Uterus (tissue), 4 donors: Measurements from ENCODE around the gene DNAJB8. TPM values are rescaled to one million over a fixed set of nuclear protein-coding genes. Genes with fewer than 3 reads are reported as not detected.

Source experiments
- DNase-seq, 2 donors: peaks; one replicate each; pipeline ENCODE4 v3.0.0-alpha.2; 2019 to 2020
- H3K27ac ChIP-seq, 2 donors: fragments of 200-600 bp; sonication (generic); 1 replicate in 1 of 2; 2 replicates in 1 of 2; pipeline ENCODE4 v1.5.1; 2016 to 2018
- H3K27me3 ChIP-seq, 2 donors: fragments of 200-600 bp; sonication (generic); one replicate each; pipeline ENCODE4 v1.5.1; 2018 to 2019; ENCODE audit warnings: control low read depth in 1 of 2
- H3K36me3 ChIP-seq, 2 donors: fragments of 200-600 bp; sonication (generic); one replicate each; pipeline ENCODE4 v1.5.1; 2019; ENCODE audit warnings: control low read depth in 1 of 2
- H3K4me1 ChIP-seq, 2 donors: fragments of 200-600 bp; sonication (generic); one replicate each; pipeline ENCODE4 v1.5.1; 2018 to 2019; ENCODE audit warnings: control low read depth in 1 of 2
- H3K4me3 ChIP-seq, 2 donors: fragments of 200-600 bp; sonication (generic); 1 replicate in 1 of 2; 2 replicates in 1 of 2; pipeline ENCODE4 v1.5.1; 2018 to 2019; ENCODE audit warnings: mild to moderate bottlenecking in 1 of 2
- H3K9me3 ChIP-seq, 2 donors: fragments of 200-600 bp; sonication (generic); one replicate each; pipeline ENCODE4 v1.5.1; 2019; ENCODE audit warnings: control low read depth in 1 of 2
- POLR2A ChIP-seq, 2 donors: fragments of 450-650 bp; IDR thresholded peaks; one replicate each; pipeline ENCODE4 v1.6.1; 2016; ENCODE audit warnings: antibody characterized with exemption in 2 of 2, mild to moderate bottlenecking in 1 of 2, moderate library complexity in 1 of 2
- intact Hi-C: fragments of 100-400 bp; cut with DNase I; formaldehyde crosslinking; loops from one replicate; pipeline ENCODE4 v1.15.1; 2023; ENCODE audit warnings: low total_unique reads
- total RNA-seq, 4 donors: library from RNA; depleted of rRNA in 3 of 4; stranded (reverse); fragments of >200 nt in 3 of 4; gene quantifications; one replicate each; pipeline versions ENCODE4 v1.1.0 to v1.2.4, GENCODE V29; 2014 to 2023
- TF ChIP-seq, protein P1 (sequence below), 4 experiments: fragments of 200-600 bp in 2 of 4; fragments of 450-650 bp in 2 of 4; sonication (generic) in 2 of 4; IDR thresholded peaks; one replicate each; pipeline ENCODE4 v1.5.1; 2016 to 2019; ENCODE audit warnings: antibody characterized with exemption in 4 of 4, mild to moderate bottlenecking in 2 of 4, moderate library complexity in 1 of 4
- donor health status: DM: yes; HTN: yes; CAD: no.

Gene DNAJB8
- total RNA-seq, 4 donors from 2014 or later: not detected

DNA sequence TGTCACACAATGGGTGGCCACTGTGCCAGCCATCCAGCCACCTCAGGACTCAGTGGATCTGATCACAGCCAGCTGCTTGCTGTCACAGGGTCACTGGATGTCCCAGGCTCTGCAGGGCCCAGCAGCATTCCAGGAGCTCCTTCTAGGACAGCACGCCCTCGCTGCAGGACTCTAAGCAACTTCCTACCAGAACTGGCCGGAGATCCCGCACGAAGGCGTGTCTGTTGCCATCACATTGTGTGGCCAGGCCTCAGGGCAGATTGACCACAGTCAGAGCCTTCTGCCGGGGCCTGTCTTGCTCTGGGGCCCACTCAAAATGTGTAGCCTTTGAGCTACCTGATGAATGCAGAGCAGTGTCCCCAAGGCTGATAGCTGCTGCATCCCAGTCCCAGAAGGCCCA is 24.6 kb downstream of the DNAJB8 start:
- Histone ChIP-seq H3K36me3 (no peaks in the 10 kb centered on the region), H3K4me1 (no peaks in the 10 kb centered on the region), H3K27ac (no peak overlapping the region), H3K9me3 (no peaks in the 10 kb centered on the region), H3K4me3 (no peak overlapping the region), H3K27me3 (no peaks in the 10 kb centered on the region)
- TF ChIP-seq, protein P1, sequence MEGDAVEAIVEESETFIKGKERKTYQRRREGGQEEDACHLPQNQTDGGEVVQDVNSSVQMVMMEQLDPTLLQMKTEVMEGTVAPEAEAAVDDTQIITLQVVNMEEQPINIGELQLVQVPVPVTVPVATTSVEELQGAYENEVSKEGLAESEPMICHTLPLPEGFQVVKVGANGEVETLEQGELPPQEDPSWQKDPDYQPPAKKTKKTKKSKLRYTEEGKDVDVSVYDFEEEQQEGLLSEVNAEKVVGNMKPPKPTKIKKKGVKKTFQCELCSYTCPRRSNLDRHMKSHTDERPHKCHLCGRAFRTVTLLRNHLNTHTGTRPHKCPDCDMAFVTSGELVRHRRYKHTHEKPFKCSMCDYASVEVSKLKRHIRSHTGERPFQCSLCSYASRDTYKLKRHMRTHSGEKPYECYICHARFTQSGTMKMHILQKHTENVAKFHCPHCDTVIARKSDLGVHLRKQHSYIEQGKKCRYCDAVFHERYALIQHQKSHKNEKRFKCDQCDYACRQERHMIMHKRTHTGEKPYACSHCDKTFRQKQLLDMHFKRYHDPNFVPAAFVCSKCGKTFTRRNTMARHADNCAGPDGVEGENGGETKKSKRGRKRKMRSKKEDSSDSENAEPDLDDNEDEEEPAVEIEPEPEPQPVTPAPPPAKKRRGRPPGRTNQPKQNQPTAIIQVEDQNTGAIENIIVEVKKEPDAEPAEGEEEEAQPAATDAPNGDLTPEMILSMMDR (IDR thresholded peaks at IDR 0.05): no peak
- no peak for DNase-seq
- intact Hi-C loops: no loop called here

DNA sequence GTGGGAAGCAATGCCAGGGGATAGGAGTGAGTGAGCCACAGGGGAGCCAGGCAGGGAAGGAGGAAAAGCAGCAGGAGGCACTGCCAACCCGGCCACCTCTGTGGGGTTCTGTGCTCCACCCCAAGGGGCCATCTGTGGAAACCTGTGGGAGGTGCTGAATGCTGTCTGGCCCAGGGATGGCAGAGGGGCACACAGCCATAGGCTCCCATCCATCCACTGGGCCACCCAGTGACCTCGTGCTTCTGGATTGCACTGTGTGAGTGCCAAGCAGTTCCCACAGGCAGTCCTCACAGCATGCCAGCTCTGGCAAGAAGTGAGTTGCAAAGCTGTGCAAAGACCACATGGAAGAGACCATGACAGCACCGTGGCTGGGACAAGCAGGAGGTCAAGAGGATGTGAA is 27.5 kb downstream of the DNAJB8 start:
- TF ChIP-seq, protein P1 (IDR thresholded peaks at IDR 0.05): no peak
- TF ChIP-seq POLR2A (IDR thresholded peaks at IDR 0.05): no peak
- Histone ChIP-seq H3K27ac (no peak overlapping the region), H3K4me3 (no peak overlapping the region), H3K9me3 (no peaks in the 10 kb centered on the region), H3K4me1 (no peaks in the 10 kb centered on the region), H3K27me3 (no peaks in the 10 kb centered on the region), H3K36me3 (no peaks in the 10 kb centered on the region)
- intact Hi-C loops: no loop called here
- DNase-seq: no peak

DNA sequence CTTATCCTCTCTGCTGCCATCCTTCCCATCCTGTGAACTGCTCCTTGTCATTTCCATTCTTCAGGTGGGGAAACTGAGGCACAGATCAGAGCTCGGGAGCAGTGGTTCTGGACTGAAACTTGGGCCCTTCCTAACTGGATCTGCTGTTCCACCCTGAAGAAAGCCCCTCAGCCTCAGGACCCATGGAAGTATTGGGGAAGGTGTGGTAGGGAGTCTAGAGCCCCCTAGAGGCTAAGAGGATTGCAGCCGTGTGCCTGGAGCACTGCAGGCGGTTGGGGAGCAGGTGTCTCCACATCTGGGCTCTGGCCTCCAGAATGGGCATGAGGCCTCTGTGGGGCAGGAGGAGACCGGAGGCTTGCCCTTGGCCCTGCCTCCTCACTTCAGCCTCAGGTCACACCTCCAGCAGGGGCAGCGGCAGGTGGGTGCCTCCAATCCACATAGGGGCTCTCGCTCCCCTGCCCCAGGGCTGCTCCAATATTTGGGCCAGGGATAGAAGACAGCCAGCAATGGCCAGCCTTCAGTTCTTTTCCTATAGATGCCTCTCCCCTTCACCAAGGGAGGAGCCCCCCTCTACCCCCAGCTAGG is 28.1 kb downstream of the DNAJB8 start:
- no peaks in the 10 kb centered on the region for H3K9me3 ChIP-seq
- TF ChIP-seq, protein P1 (IDR thresholded peaks at IDR 0.05): no peak
- no peak for TF ChIP-seq POLR2A (IDR thresholded peaks at IDR 0.05)
- H3K27ac ChIP-seq: no peak overlapping the region
- no peaks in the 10 kb centered on the region for H3K36me3 ChIP-seq
- H3K4me1 ChIP-seq: no peaks in the 10 kb centered on the region
- intact Hi-C loops: no loop called here
- no peak overlapping the region for H3K4me3 ChIP-seq
- no peaks in the 10 kb centered on the region for H3K27me3 ChIP-seq
- DNase-seq: no peak

DNA sequence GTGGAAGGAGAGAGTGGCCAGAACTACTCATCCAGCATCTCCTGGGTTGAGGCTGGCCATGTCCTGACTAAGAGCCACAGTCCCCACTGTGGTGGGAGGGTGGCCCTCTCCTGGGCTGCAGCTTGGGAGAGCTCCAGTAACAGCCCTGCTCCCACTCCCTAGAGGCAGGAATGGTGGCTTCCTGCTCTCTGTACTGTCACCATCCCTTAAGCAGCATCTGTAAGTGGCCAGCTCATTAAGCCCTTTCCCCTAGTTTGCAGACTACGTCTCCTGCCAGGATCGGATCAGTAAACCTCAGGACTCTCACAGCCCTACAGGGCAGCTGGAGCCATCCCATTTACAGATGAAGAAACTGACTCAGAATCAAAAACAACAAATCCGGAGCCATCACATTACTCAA is 30.5 kb downstream of the DNAJB8 start:
- no peak for TF ChIP-seq POLR2A (IDR thresholded peaks at IDR 0.05)
- TF ChIP-seq, protein P1 (IDR thresholded peaks at IDR 0.05): no peak
- H3K9me3 ChIP-seq: no peaks in the 10 kb centered on the region
- intact Hi-C loops: no loop called here
- no peaks in the 10 kb centered on the region for H3K27me3 ChIP-seq
- H3K4me1 ChIP-seq: peaks cover 0 to 8% of the 10 kb centered on the region in 2 donors
- H3K4me3 ChIP-seq: no peak overlapping the region
- no peaks in the 10 kb centered on the region for H3K36me3 ChIP-seq
- DNase-seq: no peak
- H3K27ac ChIP-seq: no peak overlapping the region

DNA sequence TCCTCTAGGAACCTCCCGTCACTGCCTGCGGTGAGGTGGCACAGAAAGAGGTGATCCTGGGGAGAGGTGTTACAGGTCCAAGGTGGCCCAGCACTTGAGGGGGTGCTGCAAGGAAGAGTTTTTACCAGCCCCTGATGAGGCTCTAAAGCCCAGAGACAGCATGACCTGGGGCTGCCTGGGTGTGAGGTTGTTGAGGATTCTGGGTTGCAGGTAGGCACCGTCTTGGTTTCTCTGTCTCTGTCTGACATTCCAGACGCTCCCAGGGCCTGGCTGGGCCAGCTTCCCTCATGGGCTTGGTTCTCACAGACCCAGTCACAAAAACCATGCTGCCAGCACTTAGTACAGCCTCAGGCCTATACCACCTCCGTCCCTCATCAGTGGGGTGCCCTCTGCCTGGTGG is 31.1 kb downstream of the DNAJB8 start:
- DNase-seq: no peak
- no peak overlapping the region for H3K27ac ChIP-seq
- peaks cover 0 to 8% of the 10 kb centered on the region in 2 donors for H3K4me1 ChIP-seq
- intact Hi-C loops: no loop called here
- TF ChIP-seq, protein P1 (IDR thresholded peaks at IDR 0.05): no peak
- no peak for TF ChIP-seq POLR2A (IDR thresholded peaks at IDR 0.05)
- no peaks in the 10 kb centered on the region for H3K9me3 ChIP-seq
- no peaks in the 10 kb centered on the region for H3K36me3 ChIP-seq
- no peaks in the 10 kb centered on the region for H3K27me3 ChIP-seq
- no peak overlapping the region for H3K4me3 ChIP-seq
